GM12878 (cell line): ENCODE results near the gene CFAP54. TPM values are rescaled to one million over a fixed set of nuclear protein-coding genes. Genes with fewer than 3 reads are reported as not detected.

Source experiments
- CEBPB ChIP-seq, 2 experiments: fragments of 150-350 bp in 1 of 2; IDR thresholded peaks; 2 replicates each; pipeline ENCODE4 v1.6.1; 2012 to 2014; ENCODE audit warnings: low read depth in 2 of 2, low read length in 2 of 2, borderline replicate concordance in 1 of 2, inconsistent platforms in 1 of 2
- CTCF ChIP-seq, 3 experiments: IDR thresholded peaks in 2 of 3; conservative IDR thresholded peaks in 1 of 3; 2 replicates each; pipeline ENCODE4 v1.5.1; 2011; ENCODE audit warnings: low read depth in 3 of 3, low read length in 3 of 3, mild to moderate bottlenecking in 3 of 3, control low read depth in 2 of 3, moderate library complexity in 2 of 3, inconsistent platforms in 1 of 3, mixed read lengths in 1 of 3; ENCODE audit not compliant: control insufficient read depth in 2 of 3, insufficient read depth in 1 of 3; ENCODE audit errors: extremely low read depth in 1 of 3
- EED ChIP-seq: sonication (generic); IDR thresholded peaks from 2 replicates; pipeline ENCODE4 v1.6.1; 2016; ENCODE audit warnings: antibody characterized with exemption, low read depth
- ESRRA ChIP-seq: IDR thresholded peaks from 2 replicates; pipeline ENCODE4 v1.6.1; 2012; ENCODE audit warnings: mild to moderate bottlenecking, low read length, improper control_type of control experiment
- HDGF ChIP-seq: fragments of 450-650 bp; IDR thresholded peaks from 2 replicates; pipeline ENCODE4 v1.6.1; 2016; ENCODE audit warnings: antibody characterized with exemption
- IKZF1 ChIP-seq: fragments of 450-650 bp; conservative IDR thresholded peaks from 2 replicates; pipeline ENCODE4 v1.6.1; 2017; ENCODE audit warnings: antibody characterized with exemption, mild to moderate bottlenecking
- IRF5 ChIP-seq: fragments of 450-650 bp; IDR thresholded peaks from 2 replicates; pipeline ENCODE4 v1.6.1; 2017; ENCODE audit warnings: borderline replicate concordance
- JUNB ChIP-seq: IDR thresholded peaks from 2 replicates; pipeline ENCODE4 v1.6.1; 2016; ENCODE audit warnings: antibody characterized with exemption, mild to moderate bottlenecking
- KAT2A ChIP-seq: conservative IDR thresholded peaks from 2 replicates; pipeline ENCODE4 v1.6.1; 2011; ENCODE audit warnings: low read depth, low read length; ENCODE audit not compliant: control insufficient read depth
- NFXL1 ChIP-seq: fragments of 450-650 bp; IDR thresholded peaks from 2 replicates; pipeline ENCODE4 v1.6.1; 2017; ENCODE audit warnings: antibody characterized with exemption, mild to moderate bottlenecking, borderline replicate concordance
- NFYA ChIP-seq: IDR thresholded peaks from 2 replicates; pipeline ENCODE4 v1.6.1; 2011; ENCODE audit warnings: low read depth, mild to moderate bottlenecking, low read length, improper control_type of control experiment, borderline replicate concordance
- SIX5 ChIP-seq: IDR thresholded peaks from 2 replicates; pipeline ENCODE4 v1.6.1; 2011; ENCODE audit warnings: mild to moderate bottlenecking, low read depth, low read length, moderate library complexity; ENCODE audit not compliant: severe bottlenecking
- SPI1 ChIP-seq: IDR thresholded peaks from 2 replicates; pipeline ENCODE4 v1.6.1; 2011; ENCODE audit warnings: low read depth, mild to moderate bottlenecking, low read length, moderate library complexity, borderline replicate concordance; ENCODE audit not compliant: insufficient read depth
- SREBF1 ChIP-seq: IDR thresholded peaks from 2 replicates; pipeline ENCODE4 v1.6.1; 2012; ENCODE audit warnings: mild to moderate bottlenecking, low read length
- SRF ChIP-seq, 2 experiments: IDR thresholded peaks; 2 replicates each; pipeline ENCODE4 v1.6.1; 2011; ENCODE audit warnings: low read depth in 2 of 2, low read length in 2 of 2, mild to moderate bottlenecking in 1 of 2, moderate library complexity in 1 of 2
- TAF1 ChIP-seq: IDR thresholded peaks from 2 replicates; pipeline ENCODE4 v1.6.1; 2011; ENCODE audit warnings: mild to moderate bottlenecking, low read depth, low read length, borderline replicate concordance
- TCF12 ChIP-seq: IDR thresholded peaks from 2 replicates; pipeline ENCODE4 v1.6.1; 2011; ENCODE audit warnings: low read depth, mild to moderate bottlenecking, low read length
- ZBTB4 ChIP-seq: fragments of 450-650 bp; formaldehyde crosslinking; IDR thresholded peaks from 2 replicates; pipeline ENCODE4 v1.4.0; 2022; ENCODE audit warnings: mild to moderate bottlenecking, moderate library complexity
- ZNF24 ChIP-seq: fragments of 450-650 bp; IDR thresholded peaks from 2 replicates; pipeline ENCODE4 v1.6.1; 2017; ENCODE audit warnings: antibody characterized with exemption, mild to moderate bottlenecking
- polyA plus RNA-seq, 11 experiments: library from polyadenylated mRNA; depleted of rRNA in 4 of 11; unstranded in 6 of 11; stranded (reverse) in 5 of 11; fragments of >200 nt; fragmentation: Nextera tagmentation in 4 of 11; fragmentation: Illumina TruSeq in 1 of 11; extraction: Ambion mirVana in 4 of 11; extraction: Trizol in 1 of 11; gene quantifications; 1 replicate in 1 of 11; 2 replicates in 10 of 11; pipeline versions ENCODE4 v1.2.1 to v1.2.3, GENCODE V29; 2011 to 2016; ENCODE audit warnings: inconsistent platforms in 2 of 11, missing spikeins in 2 of 11, low read depth in 1 of 11
- total RNA-seq, 4 experiments: library from RNA; depleted of rRNA in 3 of 4; stranded (reverse); fragments of >200 nt in 3 of 4; fragmentation: Illumina TruSeq in 1 of 4; extraction: Trizol in 1 of 4; gene quantifications; 2 replicates each; pipeline versions ENCODE4 v1.2.1 to v1.2.3, GENCODE V29; 2013 to 2021
- TF ChIP-seq, protein P1 (sequence below): fragments of 150-350 bp; IDR thresholded peaks from 2 replicates; pipeline ENCODE4 v1.6.1; 2016; ENCODE audit warnings: low read depth, low read length

The CFAP54 gene
- total and polyA plus RNA-seq, 10 of the 15 experiments (the other 5 are each of a cell fraction or from before 2014, with no cell fraction given): 0.19 to 1.5 (median 0.56) TPM

DNA sequence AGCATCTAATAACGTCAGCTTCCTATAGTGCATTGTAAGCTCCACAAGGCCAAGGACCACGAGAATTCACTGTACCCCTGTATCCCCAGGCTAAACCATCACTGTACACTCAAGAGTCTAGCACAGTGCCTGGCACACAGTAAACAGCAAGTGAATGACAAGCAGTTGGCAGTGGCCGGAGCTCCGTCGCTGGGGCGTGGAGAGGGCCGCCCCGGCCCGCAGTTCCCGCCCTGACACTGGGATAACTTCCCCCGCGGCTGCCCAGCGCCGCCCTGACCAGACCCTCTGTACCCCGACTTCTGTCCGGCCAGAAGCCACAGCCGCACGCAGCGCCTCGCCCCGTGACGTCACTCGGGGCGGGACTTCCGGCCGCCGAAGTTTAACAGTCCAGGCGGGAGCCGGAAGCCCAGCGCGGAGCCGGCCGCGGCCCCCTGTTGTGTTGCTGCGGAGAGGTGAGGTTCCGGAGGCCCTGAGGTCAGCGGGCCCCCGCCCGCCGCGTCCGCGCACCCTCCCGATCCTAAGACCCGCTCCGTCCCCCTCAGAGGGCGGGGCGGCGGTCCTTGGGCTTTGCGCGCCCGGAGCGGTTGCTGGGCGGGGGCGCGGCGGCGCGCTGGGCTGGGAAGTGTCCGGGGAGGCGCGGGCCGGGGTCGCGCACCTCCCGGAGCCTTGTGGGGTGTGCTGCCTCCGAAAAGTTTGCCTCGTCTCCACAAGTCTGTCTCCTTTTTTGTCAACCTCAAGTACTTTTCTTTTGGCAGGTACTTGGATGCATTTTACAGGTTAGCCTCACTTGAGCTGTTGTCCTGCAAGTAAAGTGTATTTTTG lies 417.7 kb downstream of the CFAP54 start, which contains the start of gene NEDD1 (continued):
- TF ChIP-seq, protein P1, sequence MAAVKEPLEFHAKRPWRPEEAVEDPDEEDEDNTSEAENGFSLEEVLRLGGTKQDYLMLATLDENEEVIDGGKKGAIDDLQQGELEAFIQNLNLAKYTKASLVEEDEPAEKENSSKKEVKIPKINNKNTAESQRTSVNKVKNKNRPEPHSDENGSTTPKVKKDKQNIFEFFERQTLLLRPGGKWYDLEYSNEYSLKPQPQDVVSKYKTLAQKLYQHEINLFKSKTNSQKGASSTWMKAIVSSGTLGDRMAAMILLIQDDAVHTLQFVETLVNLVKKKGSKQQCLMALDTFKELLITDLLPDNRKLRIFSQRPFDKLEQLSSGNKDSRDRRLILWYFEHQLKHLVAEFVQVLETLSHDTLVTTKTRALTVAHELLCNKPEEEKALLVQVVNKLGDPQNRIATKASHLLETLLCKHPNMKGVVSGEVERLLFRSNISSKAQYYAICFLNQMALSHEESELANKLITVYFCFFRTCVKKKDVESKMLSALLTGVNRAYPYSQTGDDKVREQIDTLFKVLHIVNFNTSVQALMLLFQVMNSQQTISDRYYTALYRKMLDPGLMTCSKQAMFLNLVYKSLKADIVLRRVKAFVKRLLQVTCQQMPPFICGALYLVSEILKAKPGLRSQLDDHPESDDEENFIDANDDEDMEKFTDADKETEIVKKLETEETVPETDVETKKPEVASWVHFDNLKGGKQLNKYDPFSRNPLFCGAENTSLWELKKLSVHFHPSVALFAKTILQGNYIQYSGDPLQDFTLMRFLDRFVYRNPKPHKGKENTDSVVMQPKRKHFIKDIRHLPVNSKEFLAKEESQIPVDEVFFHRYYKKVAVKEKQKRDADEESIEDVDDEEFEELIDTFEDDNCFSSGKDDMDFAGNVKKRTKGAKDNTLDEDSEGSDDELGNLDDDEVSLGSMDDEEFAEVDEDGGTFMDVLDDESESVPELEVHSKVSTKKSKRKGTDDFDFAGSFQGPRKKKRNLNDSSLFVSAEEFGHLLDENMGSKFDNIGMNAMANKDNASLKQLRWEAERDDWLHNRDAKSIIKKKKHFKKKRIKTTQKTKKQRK: no peak
- no peak for TF ChIP-seq JUNB
- TF ChIP-seq IRF5: no peak
- no peak for TF ChIP-seq ESRRA
- peak; percentile 55; the same call in 1 of the 2 replicates for TF ChIP-seq HDGF
- TF ChIP-seq EED: peak; percentile 32; the same call in 1 of the 2 replicates
- TF ChIP-seq NFXL1: no peak
- no peak for TF ChIP-seq SIX5
- TF ChIP-seq TCF12: no peak; the same call in 1 of the 2 replicates
- TF ChIP-seq CTCF (IDR thresholded peaks at IDR 0.05 in 2 of 3, conservative IDR thresholded peaks at IDR 0.05 in 1 of 3; ENCODE audit: control insufficient read depth in 2 of 3, extremely low read depth in 1 of 3, insufficient read depth in 1 of 3, low read depth in 3 of 3, low read length in 3 of 3): no peak
- TF ChIP-seq SREBF1: no peak
- TF ChIP-seq IKZF1: peak; percentile 75
- no peak for TF ChIP-seq SRF (IDR thresholded peaks at IDR 0.05; ENCODE audit: low read depth in 2 of 2, low read length in 2 of 2)
- TF ChIP-seq KAT2A: no peak
- no peak for TF ChIP-seq TAF1
- no peak for TF ChIP-seq NFYA
- TF ChIP-seq ZBTB4 (CRISPR knock-in tag): no peak
- TF ChIP-seq ZNF24: 0 out of 2 replicates have a peak, but pooled peaks have one; percentile 43
- TF ChIP-seq CEBPB (IDR thresholded peaks at IDR 0.05; ENCODE audit: borderline replicate concordance in 1 of 2, low read depth in 2 of 2, low read length in 2 of 2): no peak
- TF ChIP-seq SPI1: no peak
